Uterus (tissue), 4 donors: ENCODE data around the gene CUBN. TPM values are rescaled to one million over a fixed set of nuclear protein-coding genes. Genes with fewer than 3 reads are reported as not detected.

ENCODE experiments used
- DNase-seq, 2 donors: peaks; one replicate each; pipeline ENCODE4 v3.0.0-alpha.2; 2019 to 2020
- H3K27ac ChIP-seq, 2 donors: fragments of 200-600 bp; sonication (generic); 1 replicate in 1 of 2; 2 replicates in 1 of 2; pipeline ENCODE4 v1.5.1; 2016 to 2018
- H3K27me3 ChIP-seq, 2 donors: fragments of 200-600 bp; sonication (generic); one replicate each; pipeline ENCODE4 v1.5.1; 2018 to 2019; ENCODE audit warnings: control low read depth in 1 of 2
- H3K36me3 ChIP-seq, 2 donors: fragments of 200-600 bp; sonication (generic); one replicate each; pipeline ENCODE4 v1.5.1; 2019; ENCODE audit warnings: control low read depth in 1 of 2
- H3K4me1 ChIP-seq, 2 donors: fragments of 200-600 bp; sonication (generic); one replicate each; pipeline ENCODE4 v1.5.1; 2018 to 2019; ENCODE audit warnings: control low read depth in 1 of 2
- H3K4me3 ChIP-seq, 2 donors: fragments of 200-600 bp; sonication (generic); 1 replicate in 1 of 2; 2 replicates in 1 of 2; pipeline ENCODE4 v1.5.1; 2018 to 2019; ENCODE audit warnings: mild to moderate bottlenecking in 1 of 2
- H3K9me3 ChIP-seq, 2 donors: fragments of 200-600 bp; sonication (generic); one replicate each; pipeline ENCODE4 v1.5.1; 2019; ENCODE audit warnings: control low read depth in 1 of 2
- POLR2A ChIP-seq, 2 donors: fragments of 450-650 bp; IDR thresholded peaks; one replicate each; pipeline ENCODE4 v1.6.1; 2016; ENCODE audit warnings: antibody characterized with exemption in 2 of 2, mild to moderate bottlenecking in 1 of 2, moderate library complexity in 1 of 2
- intact Hi-C: fragments of 100-400 bp; cut with DNase I; formaldehyde crosslinking; loops from one replicate; pipeline ENCODE4 v1.15.1; 2023; ENCODE audit warnings: low total_unique reads
- total RNA-seq, 4 donors: library from RNA; depleted of rRNA in 3 of 4; stranded (reverse); fragments of >200 nt in 3 of 4; gene quantifications; one replicate each; pipeline versions ENCODE4 v1.1.0 to v1.2.4, GENCODE V29; 2014 to 2023
- TF ChIP-seq, protein P1 (sequence below), 4 experiments: fragments of 200-600 bp in 2 of 4; fragments of 450-650 bp in 2 of 4; sonication (generic) in 2 of 4; IDR thresholded peaks; one replicate each; pipeline ENCODE4 v1.5.1; 2016 to 2019; ENCODE audit warnings: antibody characterized with exemption in 4 of 4, mild to moderate bottlenecking in 2 of 4, moderate library complexity in 1 of 4
- donor health status: DM: yes; HTN: yes; CAD: no.

The CUBN gene
- total RNA-seq, 4 donors from 2014 or later = 3.5 to 9.5 (median 5.1) TPM

DNA sequence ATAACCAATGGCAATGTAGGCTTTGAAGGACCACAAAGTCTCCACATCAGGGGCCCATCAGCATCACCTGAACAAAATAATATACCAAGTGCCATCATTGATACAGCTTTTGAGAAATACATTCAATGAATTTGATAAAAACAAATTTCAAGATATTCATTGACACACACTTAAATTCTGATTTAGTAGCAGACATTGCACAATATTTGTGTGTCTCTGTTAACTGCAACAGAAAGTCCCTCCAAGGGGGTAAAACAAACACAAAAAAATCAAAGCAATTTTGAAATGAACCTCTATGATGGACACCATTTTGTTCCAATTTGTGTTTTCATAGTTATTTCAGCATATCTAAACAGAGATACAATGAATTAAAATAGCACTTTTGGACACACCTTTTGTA is 225.6 kb downstream of the CUBN start:
- TF ChIP-seq POLR2A (IDR thresholded peaks at IDR 0.05) = no peak
- TF ChIP-seq, protein P1, sequence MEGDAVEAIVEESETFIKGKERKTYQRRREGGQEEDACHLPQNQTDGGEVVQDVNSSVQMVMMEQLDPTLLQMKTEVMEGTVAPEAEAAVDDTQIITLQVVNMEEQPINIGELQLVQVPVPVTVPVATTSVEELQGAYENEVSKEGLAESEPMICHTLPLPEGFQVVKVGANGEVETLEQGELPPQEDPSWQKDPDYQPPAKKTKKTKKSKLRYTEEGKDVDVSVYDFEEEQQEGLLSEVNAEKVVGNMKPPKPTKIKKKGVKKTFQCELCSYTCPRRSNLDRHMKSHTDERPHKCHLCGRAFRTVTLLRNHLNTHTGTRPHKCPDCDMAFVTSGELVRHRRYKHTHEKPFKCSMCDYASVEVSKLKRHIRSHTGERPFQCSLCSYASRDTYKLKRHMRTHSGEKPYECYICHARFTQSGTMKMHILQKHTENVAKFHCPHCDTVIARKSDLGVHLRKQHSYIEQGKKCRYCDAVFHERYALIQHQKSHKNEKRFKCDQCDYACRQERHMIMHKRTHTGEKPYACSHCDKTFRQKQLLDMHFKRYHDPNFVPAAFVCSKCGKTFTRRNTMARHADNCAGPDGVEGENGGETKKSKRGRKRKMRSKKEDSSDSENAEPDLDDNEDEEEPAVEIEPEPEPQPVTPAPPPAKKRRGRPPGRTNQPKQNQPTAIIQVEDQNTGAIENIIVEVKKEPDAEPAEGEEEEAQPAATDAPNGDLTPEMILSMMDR (IDR thresholded peaks at IDR 0.05) = no peak
- Histone ChIP-seq H3K27me3 (no peaks in the 10 kb centered on the region), H3K9me3 (no peaks in the 10 kb centered on the region), H3K4me1 (no peaks in the 10 kb centered on the region), H3K36me3 (no peaks in the 10 kb centered on the region), H3K4me3 (no peak overlapping the region), H3K27ac (no peak overlapping the region)
- intact Hi-C loops = no loop called here
- DNase-seq = no peak

DNA sequence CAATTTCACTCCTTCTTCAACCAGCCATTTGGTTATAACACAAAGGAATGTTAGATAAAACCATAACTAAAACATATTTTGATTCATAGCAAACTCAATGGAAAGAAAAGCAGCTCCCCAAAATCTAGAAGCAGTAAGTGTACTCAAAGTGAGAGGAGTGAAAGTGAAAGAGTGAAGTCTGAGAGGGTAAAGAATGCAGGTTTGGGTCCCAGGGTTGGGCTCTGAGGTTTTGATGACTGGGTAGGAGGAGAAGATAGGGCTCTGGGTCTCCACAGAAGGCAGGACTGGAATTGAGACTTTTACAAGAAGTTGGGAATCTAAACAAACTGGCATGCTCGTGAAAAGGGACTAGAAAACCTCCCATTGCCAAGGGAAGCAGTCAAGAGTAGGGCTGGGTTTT is 227.0 kb downstream of the CUBN start:
- H3K27me3 ChIP-seq = no peaks in the 10 kb centered on the region
- H3K4me3 ChIP-seq = no peak overlapping the region
- no peaks in the 10 kb centered on the region for H3K4me1 ChIP-seq
- no peak for DNase-seq
- TF ChIP-seq, protein P1 (IDR thresholded peaks at IDR 0.05) = no peak
- no peak for TF ChIP-seq POLR2A (IDR thresholded peaks at IDR 0.05)
- no peaks in the 10 kb centered on the region for H3K9me3 ChIP-seq
- H3K27ac ChIP-seq = no peak overlapping the region
- intact Hi-C loops = no loop called here
- H3K36me3 ChIP-seq = no peaks in the 10 kb centered on the region

DNA sequence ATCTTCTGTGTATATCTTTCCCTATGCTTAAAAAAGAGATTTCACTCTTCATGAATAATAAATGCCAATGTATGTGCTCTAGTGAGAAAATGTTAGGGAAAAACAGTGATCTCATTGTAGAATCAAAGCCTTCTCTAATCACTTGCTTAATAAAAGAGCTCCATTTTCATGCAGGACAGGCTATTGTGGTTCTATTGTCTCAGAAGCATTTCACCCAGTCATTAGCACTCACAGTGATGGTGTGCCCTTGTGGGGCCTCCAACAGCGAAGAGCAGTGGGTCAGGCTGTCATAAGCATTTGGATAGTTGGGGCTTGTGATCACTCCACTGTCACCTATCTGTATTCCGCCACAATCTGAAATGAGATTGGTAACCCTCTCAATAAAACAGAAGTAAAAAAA is 228.5 kb downstream of the CUBN start:
- H3K4me3 ChIP-seq = no peak overlapping the region
- TF ChIP-seq, protein P1 (IDR thresholded peaks at IDR 0.05) = no peak
- H3K9me3 ChIP-seq = no peaks in the 10 kb centered on the region
- no peaks in the 10 kb centered on the region for H3K4me1 ChIP-seq
- no peaks in the 10 kb centered on the region for H3K27me3 ChIP-seq
- no peaks in the 10 kb centered on the region for H3K36me3 ChIP-seq
- no peak for DNase-seq
- intact Hi-C loops = no loop called here
- no peak overlapping the region for H3K27ac ChIP-seq

DNA sequence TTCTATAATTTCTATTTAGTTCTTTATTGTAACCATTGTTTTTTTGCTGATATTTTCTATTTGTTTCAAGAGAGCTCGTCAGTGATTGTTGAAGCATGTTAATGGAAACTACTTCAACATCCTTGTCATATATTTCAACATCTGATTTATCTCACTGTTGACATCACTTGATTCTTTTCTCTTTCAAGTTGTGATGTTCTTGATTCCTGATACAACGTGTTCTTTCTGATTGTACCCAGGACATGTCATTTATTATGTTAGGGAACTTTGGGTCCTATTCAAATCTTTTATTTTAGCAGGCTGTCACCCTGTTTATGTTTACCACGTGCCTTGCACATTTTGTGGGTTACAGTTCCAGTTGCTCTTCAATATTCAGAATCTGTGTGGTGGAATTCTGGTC is 232.6 kb downstream of the CUBN start:
- Histone ChIP-seq H3K36me3 (no peaks in the 10 kb centered on the region), H3K4me3 (no peak overlapping the region), H3K27ac (no peak overlapping the region), H3K27me3 (no peaks in the 10 kb centered on the region), H3K9me3 (no peaks in the 10 kb centered on the region), H3K4me1 (no peaks in the 10 kb centered on the region)
- no peak for TF ChIP-seq POLR2A (IDR thresholded peaks at IDR 0.05)
- TF ChIP-seq, protein P1 (IDR thresholded peaks at IDR 0.05) = no peak
- DNase-seq = no peak
- intact Hi-C loops = no loop called here

DNA sequence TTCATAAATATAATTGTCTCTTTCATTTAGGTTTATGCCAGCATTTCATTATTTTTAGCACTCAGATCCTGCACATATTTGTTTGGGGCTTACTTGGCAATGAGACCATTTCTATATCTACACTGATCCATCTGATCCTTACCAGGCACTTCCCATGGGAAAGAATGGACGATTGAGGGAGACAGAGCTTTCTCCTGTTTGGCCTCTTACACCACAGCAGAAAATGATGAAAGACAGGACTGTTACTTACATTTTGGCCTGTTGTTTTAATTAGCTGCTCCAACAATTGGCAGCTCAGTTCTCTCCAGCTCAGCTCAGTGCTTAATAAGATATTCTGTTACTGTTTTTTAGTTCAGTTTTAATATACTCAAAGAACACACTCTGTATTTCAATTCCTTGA is 234.8 kb downstream of the CUBN start:
- TF ChIP-seq, protein P1 (IDR thresholded peaks at IDR 0.05) = no peak
- TF ChIP-seq POLR2A (IDR thresholded peaks at IDR 0.05) = no peak
- Histone ChIP-seq H3K4me3 (no peak overlapping the region), H3K4me1 (no peaks in the 10 kb centered on the region), H3K27me3 (no peaks in the 10 kb centered on the region), H3K9me3 (no peaks in the 10 kb centered on the region), H3K27ac (no peak overlapping the region), H3K36me3 (no peaks in the 10 kb centered on the region)
- no peak for DNase-seq
- intact Hi-C loops = no loop called here
